Measurements from ENCODE around the gene RNF19B.

- no peak for TF ChIP-seq CTCF (IDR thresholded peaks at IDR 0.05; ENCODE audit: low read length)
- TF ChIP-seq EZH2 (optimal IDR thresholded peaks at IDR 0.05; ENCODE audit: low read depth, low read length): no peak
- no peak for TF ChIP-seq EZH2phosphoT487 (IDR thresholded peaks at IDR 0.05; ENCODE audit: low read length)
Observed at GRCh38 chr1:32991386-32991785, 26.8 kb upstream of the RNF19B start.

All from MM.1S (cell line).